ENCODE data around the gene PDE4D.

The PDE4D gene

DNA sequence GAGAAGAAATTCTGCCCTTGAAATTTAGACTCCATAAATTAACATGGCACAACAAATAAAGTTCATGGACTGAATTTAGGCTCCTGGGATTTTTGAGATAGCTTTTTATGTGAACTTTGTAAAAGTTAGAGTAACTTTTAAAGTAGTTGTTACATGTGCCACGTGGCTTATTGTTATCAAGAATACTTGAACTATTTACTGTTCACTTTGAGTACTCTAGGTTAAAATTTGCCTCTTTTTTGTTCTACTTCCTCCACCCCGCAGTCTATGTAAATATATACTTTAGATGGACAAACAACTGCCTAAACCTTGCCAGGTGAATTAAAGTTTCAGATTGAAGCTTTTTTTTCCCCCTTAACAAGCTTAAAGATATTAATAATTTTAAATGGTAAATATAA, 852.7 kb downstream of the PDE4D start:
- TF ChIP-seq HDGF (IDR thresholded peaks at IDR 0.05; ENCODE audit: borderline replicate concordance) (no peak), LEF1 (IDR thresholded peaks at IDR 0.05; ENCODE audit: borderline replicate concordance) (no peak), CTBP1 (IDR thresholded peaks at IDR 0.05; ENCODE audit: borderline replicate concordance) (no peak), FOXM1 (IDR thresholded peaks at IDR 0.05; ENCODE audit: borderline replicate concordance) (no peak)
- ChIA-PET CTCF (interaction anchor here (1.4 kb wide), 1 partner anchor 134 kb away, joined by 4 read pairs; no protein-coding TSS in a partner anchor), POLR2A (no interaction called here)
- DNase-seq (ENCODE audit: extremely low spot score), result no peak

DNA sequence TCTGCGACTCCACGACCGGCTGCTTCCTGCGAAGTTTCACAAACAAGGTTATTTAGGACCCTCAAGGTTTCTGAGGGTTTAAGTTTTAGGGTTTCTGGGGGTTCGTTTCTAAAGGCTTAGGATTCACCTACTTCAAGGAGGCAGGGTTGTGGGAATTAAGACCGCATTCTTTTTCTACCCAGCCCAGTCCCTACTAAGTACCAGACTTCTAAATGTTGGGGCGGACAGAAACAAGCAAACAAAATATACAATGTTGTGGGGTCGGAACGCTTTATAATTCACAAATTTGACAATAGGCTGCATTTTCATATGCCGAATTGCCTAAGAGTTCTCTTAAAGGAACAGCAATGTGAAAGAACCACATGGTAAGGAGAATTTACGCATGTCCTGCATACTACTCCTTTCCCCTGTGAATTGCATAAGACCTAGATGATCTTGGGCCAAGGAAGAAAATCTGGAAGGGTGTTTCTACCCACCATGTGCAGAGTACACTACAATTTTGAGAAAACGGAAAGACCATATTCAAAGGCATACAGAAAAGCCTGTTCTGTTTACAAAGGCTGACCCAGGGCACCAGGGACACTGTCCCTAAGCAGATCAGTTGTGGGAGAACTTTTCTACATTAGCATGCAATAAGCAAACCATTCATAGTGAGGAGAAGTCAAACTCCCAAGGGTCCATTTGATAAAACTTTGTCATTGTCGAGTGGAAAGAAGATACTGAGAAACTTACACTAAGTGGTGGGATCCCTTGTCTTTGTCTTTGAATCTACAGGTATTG, 853.3 kb downstream of the PDE4D start:
- CTCF ChIA-PET, result no interaction called here
- TF ChIP-seq BHLHE40 (IDR thresholded peaks at IDR 0.05; ENCODE audit: borderline replicate concordance), result no peak
- TF ChIP-seq NFRKB (IDR thresholded peaks at IDR 0.05), result no peak
- TF ChIP-seq FOXM1 (IDR thresholded peaks at IDR 0.05; ENCODE audit: borderline replicate concordance), result no peak
- TF ChIP-seq ELF4 (IDR thresholded peaks at IDR 0.05), result no peak
- no peak for TF ChIP-seq FOXA1 (IDR thresholded peaks at IDR 0.05)
- TF ChIP-seq ARNT (IDR thresholded peaks at IDR 0.05), result no peak
- no peak for TF ChIP-seq TARDBP (IDR thresholded peaks at IDR 0.05)
- TF ChIP-seq ZNF384 (IDR thresholded peaks at IDR 0.05), result no peak
- DNase-seq (ENCODE audit: extremely low spot score), result no peak
- POLR2A ChIA-PET, result no interaction called here

DNA sequence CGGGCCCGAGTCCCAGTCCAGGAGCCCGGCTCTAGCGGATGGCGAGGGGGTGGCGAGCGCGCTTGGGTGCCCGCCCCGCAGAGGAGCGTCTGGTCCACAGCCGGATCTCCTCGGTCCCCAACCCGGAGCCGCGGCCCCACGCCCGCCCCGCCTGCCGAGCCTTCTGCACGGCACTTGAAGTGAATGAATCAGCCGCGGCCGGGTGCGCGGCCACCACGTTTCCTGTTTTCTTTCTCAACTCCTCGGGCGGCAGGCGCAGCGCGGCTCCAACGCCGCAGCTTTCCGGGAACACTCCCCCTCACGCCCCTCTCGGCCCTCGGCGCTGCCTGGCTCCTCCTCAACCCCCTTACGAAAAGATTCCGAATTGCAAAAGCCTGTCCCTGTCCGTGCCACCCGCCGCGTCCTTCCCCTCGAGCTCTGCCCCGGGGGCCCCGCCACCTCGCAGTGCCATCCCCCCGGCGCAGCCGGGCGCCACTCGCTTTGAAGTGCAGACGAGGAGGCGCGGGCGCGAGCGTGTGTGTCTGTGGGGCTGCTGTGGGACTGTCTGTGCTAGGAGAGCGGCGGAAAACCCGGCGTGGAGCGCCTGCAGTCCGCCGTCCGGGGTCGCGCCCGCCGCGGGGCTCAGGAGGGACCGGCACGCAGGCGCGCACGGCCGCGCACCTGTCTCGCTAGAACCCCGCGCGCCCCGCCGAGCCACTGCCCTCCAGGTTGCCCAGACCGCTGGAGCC, 854.1 kb downstream of the PDE4D start:
- TF ChIP-seq NFRKB (IDR thresholded peaks at IDR 0.05), result no peak
- peak; percentile 31; the same call in 1 of the 2 replicates for TF ChIP-seq L3MBTL2 (conservative IDR thresholded peaks at IDR 0.05)
- TF ChIP-seq ELF4 (IDR thresholded peaks at IDR 0.05), result no peak
- POLR2A ChIA-PET, result interaction anchor here (0.8 to 1.3 kb wide), 4 partner anchors 12 to 88 kb away, joined by 3 to 5 read pairs (median 4); no protein-coding TSS in a partner anchor
- CTCF ChIA-PET, result no interaction called here
- peak; percentile 50 for DNase-seq (ENCODE audit: extremely low spot score)

DNA sequence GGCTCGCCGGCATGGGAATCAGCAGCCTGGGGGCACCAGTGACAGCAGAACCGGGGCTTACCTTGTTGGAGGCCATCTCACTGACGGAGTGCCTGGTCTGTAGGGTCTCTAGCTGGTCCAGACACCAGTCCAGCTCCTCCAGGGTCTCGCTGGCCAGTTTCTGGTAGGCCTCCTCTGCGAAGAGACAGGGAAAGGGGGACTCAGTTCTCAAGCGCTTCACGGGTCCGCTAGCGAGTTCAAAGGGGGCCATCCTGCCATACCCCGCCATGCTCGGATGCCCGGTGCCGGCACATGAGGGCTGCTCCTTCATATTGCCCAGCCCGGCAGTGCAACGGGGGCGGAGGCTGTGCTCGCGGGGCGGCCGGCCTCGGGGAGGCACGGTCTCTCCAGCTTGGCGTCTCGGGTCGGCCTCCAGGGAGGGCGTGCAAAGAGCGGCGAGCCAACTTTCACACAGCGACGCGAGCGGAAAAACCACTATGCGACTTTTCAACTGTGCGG, 854.7 kb downstream of the PDE4D start:
- TF ChIP-seq FOXM1 (IDR thresholded peaks at IDR 0.05; ENCODE audit: borderline replicate concordance) (no peak), ZNF384 (IDR thresholded peaks at IDR 0.05) (no peak), ARNT (IDR thresholded peaks at IDR 0.05) (no peak), SUZ12 (IDR thresholded peaks at IDR 0.05) (no peak)
- POLR2A ChIA-PET, result interaction anchor here (0.8 to 1.3 kb wide), 4 partner anchors 13 to 89 kb away, joined by 3 to 5 read pairs (median 4); no protein-coding TSS in a partner anchor
- CTCF ChIA-PET, result no interaction called here
- DNase-seq (ENCODE audit: extremely low spot score), result peak; percentile 38

DNA sequence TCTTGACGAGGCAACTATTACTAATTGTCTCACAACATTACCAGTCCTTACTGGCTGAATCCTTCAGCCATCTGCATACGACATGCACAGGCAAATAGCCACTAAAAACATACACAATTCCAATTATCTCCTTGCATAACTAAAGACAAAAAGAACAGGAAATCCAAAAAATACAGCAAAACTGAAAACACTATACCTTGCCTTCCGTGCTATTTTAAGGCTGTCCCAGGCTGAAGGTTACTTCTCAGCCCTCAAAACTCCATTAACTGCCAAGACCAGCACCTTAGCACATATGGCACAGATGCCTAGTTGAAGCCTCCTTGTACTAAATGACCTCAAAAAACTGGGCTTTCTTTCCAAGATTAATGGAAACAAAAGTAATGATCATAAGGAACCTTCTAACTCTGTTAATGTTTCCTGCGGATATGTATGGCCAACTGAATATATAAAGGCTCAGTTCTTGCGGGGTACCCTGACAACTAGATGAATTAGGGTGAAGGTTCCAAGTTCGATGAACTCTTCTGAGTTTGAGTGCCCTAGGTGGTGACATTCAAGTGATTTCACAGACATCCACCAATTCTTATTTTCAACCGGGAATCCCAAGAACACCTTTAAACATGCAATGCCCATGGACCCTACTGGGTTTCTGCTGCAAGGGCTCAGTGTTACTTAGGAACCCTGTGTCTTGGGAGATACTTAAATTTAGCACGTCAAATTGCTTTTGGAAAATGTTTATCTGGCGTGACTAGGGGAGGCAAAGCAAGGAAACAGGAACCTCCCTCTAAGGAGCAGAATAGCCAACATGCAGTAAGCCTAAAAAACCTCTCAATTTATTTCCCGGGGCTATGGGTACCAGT, 855.4 kb downstream of the PDE4D start:
- POLR2A ChIA-PET, result interaction anchor here (1.2 to 1.3 kb wide), 3 partner anchors 13 to 89 kb away, joined by 3 to 5 read pairs (median 4); no protein-coding TSS in a partner anchor
- TF ChIP-seq LEF1 (IDR thresholded peaks at IDR 0.05; ENCODE audit: borderline replicate concordance) (no peak), BHLHE40 (IDR thresholded peaks at IDR 0.05; ENCODE audit: borderline replicate concordance) (no peak), ELF4 (IDR thresholded peaks at IDR 0.05) (no peak), ZNF384 (IDR thresholded peaks at IDR 0.05) (no peak), SUZ12 (IDR thresholded peaks at IDR 0.05) (no peak), HDGF (IDR thresholded peaks at IDR 0.05; ENCODE audit: borderline replicate concordance) (no peak), L3MBTL2 (conservative IDR thresholded peaks at IDR 0.05) (no peak), CTBP1 (IDR thresholded peaks at IDR 0.05; ENCODE audit: borderline replicate concordance) (no peak), NFRKB (IDR thresholded peaks at IDR 0.05) (no peak), SP1 (IDR thresholded peaks at IDR 0.05) (no peak), TARDBP (IDR thresholded peaks at IDR 0.05) (no peak)
- TF ChIP-seq, protein P1, sequence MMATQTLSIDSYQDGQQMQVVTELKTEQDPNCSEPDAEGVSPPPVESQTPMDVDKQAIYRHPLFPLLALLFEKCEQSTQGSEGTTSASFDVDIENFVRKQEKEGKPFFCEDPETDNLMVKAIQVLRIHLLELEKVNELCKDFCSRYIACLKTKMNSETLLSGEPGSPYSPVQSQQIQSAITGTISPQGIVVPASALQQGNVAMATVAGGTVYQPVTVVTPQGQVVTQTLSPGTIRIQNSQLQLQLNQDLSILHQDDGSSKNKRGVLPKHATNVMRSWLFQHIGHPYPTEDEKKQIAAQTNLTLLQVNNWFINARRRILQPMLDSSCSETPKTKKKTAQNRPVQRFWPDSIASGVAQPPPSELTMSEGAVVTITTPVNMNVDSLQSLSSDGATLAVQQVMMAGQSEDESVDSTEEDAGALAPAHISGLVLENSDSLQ (IDR thresholded peaks at IDR 0.05), result no peak
- no peak for DNase-seq (ENCODE audit: extremely low spot score)
- CTCF ChIA-PET, result no interaction called here

DNA sequence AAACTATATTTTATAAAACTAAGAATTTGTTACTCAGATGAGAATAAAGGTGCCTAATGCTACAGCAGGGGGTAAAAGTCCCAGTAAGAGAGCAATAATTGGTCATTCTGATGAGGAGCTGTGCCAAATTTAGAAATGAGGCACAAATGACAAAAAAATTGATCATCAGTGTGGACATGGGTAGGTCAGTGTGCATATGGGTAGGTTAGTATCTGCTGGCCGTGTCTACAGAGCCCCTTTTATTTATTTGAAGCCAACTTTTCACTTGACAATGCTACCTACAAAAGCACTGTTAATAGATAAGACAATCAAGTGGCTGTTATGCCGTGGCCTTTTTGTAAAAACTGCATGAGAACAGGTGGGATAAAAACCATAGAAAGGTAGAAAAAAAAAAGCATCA, 856.1 kb downstream of the PDE4D start:
- CTCF ChIA-PET, result no interaction called here

More for the DNA sequence above, 856.1 kb downstream of the PDE4D start:
- no peak for DNase-seq (ENCODE audit: extremely low spot score)
- POLR2A ChIA-PET, result no interaction called here
- TF ChIP-seq, protein P1 (IDR thresholded peaks at IDR 0.05), result no peak
- no peak for TF ChIP-seq SUZ12 (IDR thresholded peaks at IDR 0.05)
- TF ChIP-seq L3MBTL2 (conservative IDR thresholded peaks at IDR 0.05), result no peak
- no peak for TF ChIP-seq CTBP1 (IDR thresholded peaks at IDR 0.05; ENCODE audit: borderline replicate concordance)
- TF ChIP-seq SP1 (IDR thresholded peaks at IDR 0.05), result no peak
- TF ChIP-seq BHLHE40 (IDR thresholded peaks at IDR 0.05; ENCODE audit: borderline replicate concordance), result no peak
- TF ChIP-seq FOXM1 (IDR thresholded peaks at IDR 0.05; ENCODE audit: borderline replicate concordance), result no peak
- TF ChIP-seq NFRKB (IDR thresholded peaks at IDR 0.05), result no peak
- TF ChIP-seq FOXA1 (IDR thresholded peaks at IDR 0.05), result no peak
- TF ChIP-seq ZNF384 (IDR thresholded peaks at IDR 0.05), result no peak
- no peak for TF ChIP-seq TARDBP (IDR thresholded peaks at IDR 0.05)
- no peak for TF ChIP-seq FOXK2 (IDR thresholded peaks at IDR 0.05)
- no peak for TF ChIP-seq ARNT (IDR thresholded peaks at IDR 0.05)
- no peak for TF ChIP-seq HDGF (IDR thresholded peaks at IDR 0.05; ENCODE audit: borderline replicate concordance)
- TF ChIP-seq ELF4 (IDR thresholded peaks at IDR 0.05), result no peak
- no peak for TF ChIP-seq LEF1 (IDR thresholded peaks at IDR 0.05; ENCODE audit: borderline replicate concordance)

All from HEK293T (cell line).